GM10266 (cell line): ENCODE measurements around the gene KIF19.

Source experiments
- DNase-seq: peaks from one replicate; pipeline ENCODE4 v3.0.0; 2012; ENCODE audit errors: extremely low spot score
- CTCF ChIP-seq: IDR thresholded peaks from 2 replicates; pipeline ENCODE4 v1.5.1; 2012; ENCODE audit warnings: mild to moderate bottlenecking, low read depth; ENCODE audit not compliant: control insufficient read depth, insufficient read depth; ENCODE audit errors: missing control alignments

KIF19 gene

GRCh38 chr17:74342224-74342623 is 16.2 kb downstream of the KIF19 start:
- no peak for TF ChIP-seq CTCF

GRCh38 chr17:74343121-74343520 is 17.1 kb downstream of the KIF19 start:
- no peak for DNase-seq
- no peak for TF ChIP-seq CTCF

More at GRCh38 chr17:74342224-74342623, 16.2 kb downstream of the KIF19 start:
- no peak for DNase-seq

- TF ChIP-seq CTCF: no peak
Observed at GRCh38 chr17:74343526-74344284, 17.7 kb downstream of the KIF19 start.

GRCh38 chr17:74344658-74345057 is 18.6 kb downstream of the KIF19 start:
- DNase-seq: no peak
- no peak for TF ChIP-seq CTCF

More at GRCh38 chr17:74343526-74344284, 17.7 kb downstream of the KIF19 start:
- DNase-seq: no peak

- no peak for DNase-seq
- no peak for TF ChIP-seq CTCF
Observed at GRCh38 chr17:74345433-74346241, 19.6 kb downstream of the KIF19 start.

- DNase-seq: no peak
- TF ChIP-seq CTCF: no peak
Observed at GRCh38 chr17:74347646-74348045, 21.6 kb downstream of the KIF19 start.

- TF ChIP-seq CTCF: no peak
- no peak for DNase-seq
Observed at GRCh38 chr17:74349120-74349519, 23.1 kb downstream of the KIF19 start.
